SK-N-SH treated with all-trans-retinoic acid at 6 μM for 48 hours (cell line): ENCODE measurements around the gene XPR1.

ENCODE experiments used
- ATAC-seq: fragments of 200-7000 bp; cut with Tn5 transposase; 3 replicates; pipeline ENCODE4 v1.9.1; 2020; ENCODE audit warnings: mild to moderate bottlenecking, moderate library complexity
- CSDC2 ChIP-seq: fragments of 250-450 bp; sonication (Bioruptor Pico); IDR thresholded peaks from 2 replicates; pipeline ENCODE4 v1.5.0; 2020; ENCODE audit warnings: mild to moderate bottlenecking, moderate library complexity
- CSRNP3 ChIP-seq: fragments of 250-450 bp; sonication (Bioruptor Pico); IDR thresholded peaks from 2 replicates; pipeline ENCODE4 v1.5.1; 2021; ENCODE audit warnings: mild to moderate bottlenecking, moderate library complexity
- ESRRG ChIP-seq: fragments of 250-450 bp; sonication (Bioruptor Pico); IDR thresholded peaks from 2 replicates; pipeline ENCODE4 v1.6.1; 2021; ENCODE audit warnings: mild to moderate bottlenecking
- GLIS3 ChIP-seq: fragments of 250-450 bp; sonication (Bioruptor Pico); IDR thresholded peaks from 2 replicates; pipeline ENCODE4 v1.5.0; 2020; ENCODE audit warnings: mild to moderate bottlenecking, moderate library complexity
- ISL1 ChIP-seq: fragments of 250-450 bp; sonication (Bioruptor Pico); IDR thresholded peaks from 2 replicates; pipeline ENCODE4 v2.1.2; 2022; ENCODE audit warnings: mild to moderate bottlenecking, moderate library complexity
- OSR1 ChIP-seq: fragments of 250-450 bp; sonication (Bioruptor Pico); IDR thresholded peaks from 2 replicates; pipeline ENCODE4 v1.8.0; 2022; ENCODE audit warnings: moderate library complexity, mild to moderate bottlenecking, inconsistent platforms
- PATZ1 ChIP-seq: fragments of 250-450 bp; sonication (Bioruptor Pico); IDR thresholded peaks from 2 replicates; pipeline ENCODE4 v1.8.0; 2020; ENCODE audit warnings: mild to moderate bottlenecking, moderate library complexity, borderline replicate concordance
- PPARA ChIP-seq: fragments of 250-450 bp; sonication (Bioruptor Pico); IDR thresholded peaks from 2 replicates; pipeline ENCODE4 v1.5.0; 2020; ENCODE audit warnings: mild to moderate bottlenecking, borderline replicate concordance
- RARB ChIP-seq: fragments of 250-450 bp; sonication (Bioruptor Pico); IDR thresholded peaks from 2 replicates; pipeline ENCODE4 v1.8.0; 2021; ENCODE audit warnings: mild to moderate bottlenecking, moderate library complexity
- SNAI2 ChIP-seq: fragments of 250-450 bp; sonication (Bioruptor Pico); IDR thresholded peaks from 2 replicates; pipeline ENCODE4 v1.5.0; 2020; ENCODE audit warnings: mild to moderate bottlenecking, moderate library complexity
- TCF4 ChIP-seq: fragments of 250-450 bp; sonication (Bioruptor Pico); IDR thresholded peaks from 2 replicates; pipeline ENCODE4 v1.8.0; 2021; ENCODE audit warnings: mild to moderate bottlenecking, moderate library complexity, borderline replicate concordance
- ZC3H10 ChIP-seq: fragments of 250-450 bp; sonication (Bioruptor Pico); IDR thresholded peaks from 2 replicates; pipeline ENCODE4 v1.5.1; 2021; ENCODE audit warnings: mild to moderate bottlenecking, moderate library complexity
- ZFP3 ChIP-seq: fragments of 250-450 bp; sonication (Bioruptor Pico); IDR thresholded peaks from 2 replicates; pipeline ENCODE4 v1.5.0; 2020; ENCODE audit warnings: mild to moderate bottlenecking, moderate library complexity
- ZFP30 ChIP-seq: fragments of 450-650 bp; formaldehyde crosslinking; IDR thresholded peaks from 2 replicates; pipeline ENCODE4 v1.5.0; 2022; ENCODE audit warnings: mild to moderate bottlenecking, moderate library complexity
- ZNF565 ChIP-seq: fragments of 450-650 bp; formaldehyde crosslinking; conservative IDR thresholded peaks from 2 replicates; pipeline ENCODE4 v1.5.0; 2020; ENCODE audit warnings: low read depth, mild to moderate bottlenecking, moderate library complexity
- ZNF70 ChIP-seq: fragments of 450-650 bp; formaldehyde crosslinking; IDR thresholded peaks from 2 replicates; pipeline ENCODE4 v1.5.0; 2020; ENCODE audit warnings: mild to moderate bottlenecking, moderate library complexity
- ZNF8 ChIP-seq: fragments of 450-650 bp; formaldehyde crosslinking; IDR thresholded peaks from 2 replicates; pipeline ENCODE4 v1.5.0; 2020; ENCODE audit warnings: mild to moderate bottlenecking, moderate library complexity
- TF ChIP-seq, protein P1 (sequence below): fragments of 250-450 bp; sonication (Bioruptor Pico); IDR thresholded peaks from 2 replicates; pipeline ENCODE4 v1.5.1; 2020; ENCODE audit warnings: low read depth, mild to moderate bottlenecking, moderate library complexity
- TF ChIP-seq, protein P2 (sequence below): fragments of 250-450 bp; sonication (Bioruptor Pico); IDR thresholded peaks from 2 replicates; pipeline ENCODE4 v1.8.0; 2021; ENCODE audit warnings: low read depth, mild to moderate bottlenecking, moderate library complexity, borderline replicate concordance
- TF ChIP-seq, protein P3 (sequence below): fragments of 250-450 bp; sonication (Bioruptor Pico); IDR thresholded peaks from 2 replicates; pipeline ENCODE4 v1.5.0; 2020; ENCODE audit warnings: mild to moderate bottlenecking, moderate library complexity

The XPR1 gene

DNA sequence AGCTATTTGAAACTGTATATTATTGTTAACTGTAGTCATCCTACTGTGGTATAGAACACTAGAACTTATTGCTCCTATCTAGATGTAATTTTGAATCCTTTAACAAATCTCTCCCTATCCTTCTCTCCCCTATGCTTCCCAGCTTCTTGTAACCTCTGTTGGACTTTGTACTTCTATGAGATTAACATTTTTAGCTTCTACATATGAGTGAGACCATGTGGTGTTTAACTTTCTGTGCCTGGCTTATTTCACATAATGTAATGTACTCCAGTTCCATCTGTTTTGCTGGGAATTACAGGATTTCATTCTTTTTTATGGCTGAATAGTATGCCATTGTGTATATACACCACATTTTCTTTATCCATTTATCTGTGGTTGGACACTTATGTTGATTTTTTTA, 216.4 kb downstream of the XPR1 start:
- TF ChIP-seq, protein P1, sequence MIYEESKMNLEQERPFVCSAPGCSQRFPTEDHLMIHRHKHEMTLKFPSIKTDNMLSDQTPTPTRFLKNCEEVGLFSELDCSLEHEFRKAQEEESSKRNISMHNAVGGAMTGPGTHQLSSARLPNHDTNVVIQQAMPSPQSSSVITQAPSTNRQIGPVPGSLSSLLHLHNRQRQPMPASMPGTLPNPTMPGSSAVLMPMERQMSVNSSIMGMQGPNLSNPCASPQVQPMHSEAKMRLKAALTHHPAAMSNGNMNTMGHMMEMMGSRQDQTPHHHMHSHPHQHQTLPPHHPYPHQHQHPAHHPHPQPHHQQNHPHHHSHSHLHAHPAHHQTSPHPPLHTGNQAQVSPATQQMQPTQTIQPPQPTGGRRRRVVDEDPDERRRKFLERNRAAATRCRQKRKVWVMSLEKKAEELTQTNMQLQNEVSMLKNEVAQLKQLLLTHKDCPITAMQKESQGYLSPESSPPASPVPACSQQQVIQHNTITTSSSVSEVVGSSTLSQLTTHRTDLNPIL: no peak
- TF ChIP-seq, all 23 proteins: peak for 0

DNA sequence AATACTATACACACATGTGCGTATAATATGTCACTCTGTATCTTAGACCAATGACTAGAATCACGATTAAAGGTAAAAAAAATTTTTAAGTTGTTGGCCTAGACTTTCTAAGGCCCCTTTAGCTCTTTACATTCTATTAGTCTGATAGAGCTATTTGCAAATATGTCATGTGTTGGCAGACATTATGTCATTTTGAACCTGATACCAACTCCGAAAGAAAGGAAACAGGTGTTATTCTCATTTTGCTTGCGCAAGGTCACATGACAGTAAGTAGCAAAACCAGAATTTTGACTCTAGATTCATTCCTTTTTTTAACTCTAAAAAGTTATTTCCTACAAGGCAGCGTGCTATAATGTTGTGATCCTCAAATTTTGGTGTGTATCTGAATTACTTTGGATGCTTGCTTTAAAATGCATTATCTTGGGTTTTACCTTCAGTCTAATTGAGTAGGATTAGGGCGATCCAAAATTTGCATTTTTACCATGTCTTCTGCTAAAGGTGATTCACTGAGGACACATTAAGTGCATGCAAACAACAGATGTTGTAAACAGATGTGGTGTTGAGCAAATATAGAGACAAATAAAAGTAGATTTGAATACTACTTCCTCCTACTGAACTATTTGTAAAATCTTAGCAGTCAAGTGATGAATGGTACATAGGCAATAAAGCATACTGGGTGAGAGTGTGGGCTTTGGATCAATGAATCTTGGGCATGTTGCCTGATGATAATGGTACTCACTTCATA, 217.4 kb downstream of the XPR1 start:
- no peak for TF ChIP-seq ISL1 (CRISPR knock-in tag)
- no peak for TF ChIP-seq ZNF565 (CRISPR knock-in tag)
- no peak for TF ChIP-seq ZNF70 (CRISPR knock-in tag)
- no peak for TF ChIP-seq GLIS3 (CRISPR knock-in tag)
- no peak for TF ChIP-seq RARB (CRISPR knock-in tag)
- TF ChIP-seq TCF4 (CRISPR knock-in tag): no peak
- no peak for TF ChIP-seq ZFP3
- ATAC-seq: no peak

More for the DNA sequence above, 216.4 kb downstream of the XPR1 start:
- ATAC-seq: no peak

DNA sequence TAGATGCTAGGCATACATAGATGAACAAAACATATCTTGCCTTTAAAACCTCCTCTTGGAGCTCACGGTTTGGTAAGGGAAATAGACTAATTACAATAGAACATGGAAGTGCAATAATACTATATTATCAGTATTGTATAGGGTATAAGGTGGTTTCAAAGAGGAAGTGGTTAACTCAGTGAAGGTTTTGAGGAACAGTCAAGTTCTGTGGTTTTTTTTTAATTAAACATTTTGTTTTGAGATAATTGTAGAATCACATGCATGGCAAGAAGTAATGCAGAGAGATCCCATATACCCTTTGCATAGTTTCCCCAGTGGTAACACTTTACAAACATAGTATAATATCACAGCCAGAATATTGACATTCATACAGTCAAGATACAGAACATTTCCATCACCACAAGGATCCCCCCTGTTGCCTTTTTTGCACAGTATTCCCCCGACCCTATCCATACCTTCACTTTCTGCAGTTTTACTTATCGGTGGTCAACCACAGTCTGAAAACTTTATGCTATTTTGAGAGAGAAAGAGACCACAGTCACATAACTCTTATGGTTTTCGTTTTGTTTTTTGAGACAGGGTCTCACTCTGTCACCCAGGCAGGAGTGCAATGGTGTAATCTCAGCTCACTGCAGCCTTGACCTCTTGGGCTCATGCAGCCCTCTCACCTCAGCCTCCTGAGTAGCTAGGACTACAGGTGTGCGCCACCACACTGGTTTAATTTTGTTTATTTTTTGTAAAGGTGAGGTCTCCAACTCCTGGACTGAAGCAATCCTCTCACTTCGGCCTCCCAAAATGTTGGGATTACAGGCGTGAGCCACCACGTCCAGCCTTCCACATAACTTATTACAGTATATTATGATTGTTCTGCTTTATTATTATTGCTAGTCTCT, 220.4 kb downstream of the XPR1 start:
- TF ChIP-seq TCF4 (CRISPR knock-in tag) (no peak), ESRRG (CRISPR knock-in tag) (no peak), ZFP30 (CRISPR knock-in tag) (no peak), CSDC2 (CRISPR knock-in tag) (no peak), ZC3H10 (CRISPR knock-in tag) (no peak), ZNF70 (CRISPR knock-in tag) (no peak), OSR1 (CRISPR knock-in tag) (no peak), ISL1 (CRISPR knock-in tag) (no peak), GLIS3 (CRISPR knock-in tag) (no peak), RARB (CRISPR knock-in tag) (no peak)
- TF ChIP-seq, protein P2, sequence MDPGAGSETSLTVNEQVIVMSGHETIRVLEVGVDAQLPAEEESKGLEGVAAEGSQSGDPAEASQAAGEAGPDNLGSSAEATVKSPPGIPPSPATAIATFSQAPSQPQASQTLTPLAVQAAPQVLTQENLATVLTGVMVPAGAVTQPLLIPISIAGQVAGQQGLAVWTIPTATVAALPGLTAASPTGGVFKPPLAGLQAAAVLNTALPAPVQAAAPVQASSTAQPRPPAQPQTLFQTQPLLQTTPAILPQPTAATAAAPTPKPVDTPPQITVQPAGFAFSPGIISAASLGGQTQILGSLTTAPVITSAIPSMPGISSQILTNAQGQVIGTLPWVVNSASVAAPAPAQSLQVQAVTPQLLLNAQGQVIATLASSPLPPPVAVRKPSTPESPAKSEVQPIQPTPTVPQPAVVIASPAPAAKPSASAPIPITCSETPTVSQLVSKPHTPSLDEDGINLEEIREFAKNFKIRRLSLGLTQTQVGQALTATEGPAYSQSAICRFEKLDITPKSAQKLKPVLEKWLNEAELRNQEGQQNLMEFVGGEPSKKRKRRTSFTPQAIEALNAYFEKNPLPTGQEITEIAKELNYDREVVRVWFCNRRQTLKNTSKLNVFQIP (CRISPR knock-in tag): no peak
- TF ChIP-seq, protein P1: no peak
- TF ChIP-seq, protein P3, sequence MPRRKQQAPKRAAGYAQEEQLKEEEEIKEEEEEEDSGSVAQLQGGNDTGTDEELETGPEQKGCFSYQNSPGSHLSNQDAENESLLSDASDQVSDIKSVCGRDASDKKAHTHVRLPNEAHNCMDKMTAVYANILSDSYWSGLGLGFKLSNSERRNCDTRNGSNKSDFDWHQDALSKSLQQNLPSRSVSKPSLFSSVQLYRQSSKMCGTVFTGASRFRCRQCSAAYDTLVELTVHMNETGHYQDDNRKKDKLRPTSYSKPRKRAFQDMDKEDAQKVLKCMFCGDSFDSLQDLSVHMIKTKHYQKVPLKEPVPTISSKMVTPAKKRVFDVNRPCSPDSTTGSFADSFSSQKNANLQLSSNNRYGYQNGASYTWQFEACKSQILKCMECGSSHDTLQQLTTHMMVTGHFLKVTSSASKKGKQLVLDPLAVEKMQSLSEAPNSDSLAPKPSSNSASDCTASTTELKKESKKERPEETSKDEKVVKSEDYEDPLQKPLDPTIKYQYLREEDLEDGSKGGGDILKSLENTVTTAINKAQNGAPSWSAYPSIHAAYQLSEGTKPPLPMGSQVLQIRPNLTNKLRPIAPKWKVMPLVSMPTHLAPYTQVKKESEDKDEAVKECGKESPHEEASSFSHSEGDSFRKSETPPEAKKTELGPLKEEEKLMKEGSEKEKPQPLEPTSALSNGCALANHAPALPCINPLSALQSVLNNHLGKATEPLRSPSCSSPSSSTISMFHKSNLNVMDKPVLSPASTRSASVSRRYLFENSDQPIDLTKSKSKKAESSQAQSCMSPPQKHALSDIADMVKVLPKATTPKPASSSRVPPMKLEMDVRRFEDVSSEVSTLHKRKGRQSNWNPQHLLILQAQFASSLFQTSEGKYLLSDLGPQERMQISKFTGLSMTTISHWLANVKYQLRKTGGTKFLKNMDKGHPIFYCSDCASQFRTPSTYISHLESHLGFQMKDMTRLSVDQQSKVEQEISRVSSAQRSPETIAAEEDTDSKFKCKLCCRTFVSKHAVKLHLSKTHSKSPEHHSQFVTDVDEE: no peak
- no peak for ATAC-seq

DNA sequence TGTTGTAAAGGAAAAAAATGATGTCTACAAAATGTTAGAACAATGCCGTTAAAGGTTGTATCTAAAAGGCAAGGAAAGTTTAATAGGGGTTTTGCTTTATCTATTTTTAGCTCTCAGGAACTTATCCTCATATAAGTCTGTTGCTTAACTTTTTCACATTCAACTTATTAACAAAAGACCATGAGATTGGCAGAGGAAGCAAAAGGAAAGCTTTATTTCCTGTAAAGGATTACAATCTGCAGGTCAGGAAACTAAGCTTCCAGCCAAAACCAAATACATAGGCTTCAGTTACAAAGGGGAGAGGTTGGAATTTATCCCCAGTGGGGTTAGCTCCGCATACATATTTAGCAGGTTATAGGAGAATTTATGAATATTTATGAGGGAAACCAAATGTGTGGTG, 222.2 kb downstream of the XPR1 start:
- no peak for ATAC-seq
- no peak for TF ChIP-seq RARB (CRISPR knock-in tag)
- no peak for TF ChIP-seq CSRNP3 (CRISPR knock-in tag)
- TF ChIP-seq, protein P3: no peak
- no peak for TF ChIP-seq ZC3H10 (CRISPR knock-in tag)
- no peak for TF ChIP-seq PATZ1 (CRISPR knock-in tag)
- TF ChIP-seq ZNF565 (CRISPR knock-in tag): no peak
- TF ChIP-seq PPARA: no peak
- TF ChIP-seq TCF4 (CRISPR knock-in tag): no peak
- TF ChIP-seq ZNF8 (CRISPR knock-in tag): no peak
- no peak for TF ChIP-seq ISL1 (CRISPR knock-in tag)
- TF ChIP-seq ZFP3: no peak
- TF ChIP-seq SNAI2: no peak
- no peak for TF ChIP-seq GLIS3 (CRISPR knock-in tag)
